GM18907 (cell line): ENCODE measurements around the gene STK32C.
"Not testable (repeated sequence)": the region's sequence is repeated elsewhere in the genome, so short reads cannot be mapped to it uniquely, and the experiment has no call there.

Experiments
- ATAC-seq: cut with Tn5 transposase; IDR thresholded peaks from one replicate; pipeline ENCODE4 v1.9.1; 2021; ENCODE audit warnings: mild to moderate bottlenecking, moderate library complexity; ENCODE audit not compliant: unreplicated experiment

The STK32C gene

GRCh38 chr10:132269266-132270230, 38.2 kb downstream of the STK32C start:
- no peak for ATAC-seq

- not testable (repeated sequence) for ATAC-seq
These were observed 39.8 kb downstream of the STK32C start for GRCh38 chr10:132267916-132268315.

GRCh38 chr10:132266594-132267161, 41.1 kb downstream of the STK32C start:
- no peak for ATAC-seq

GRCh38 chr10:132265890-132266496, 41.8 kb downstream of the STK32C start:
- no peak for ATAC-seq

- ATAC-seq, result no peak
These were observed 42.5 kb downstream of the STK32C start for GRCh38 chr10:132264966-132265889.

GRCh38 chr10:132264306-132264950, 43.3 kb downstream of the STK32C start:
- ATAC-seq, result no peak

- no peak for ATAC-seq
These were observed 43.9 kb downstream of the STK32C start for GRCh38 chr10:132263866-132264265.

- no peak for ATAC-seq
These were observed 47.9 kb downstream of the STK32C start for GRCh38 chr10:132259702-132260482.

GRCh38 chr10:132258423-132258822, 49.3 kb downstream of the STK32C start:
- ATAC-seq, result no peak

- no peak for ATAC-seq
These were observed 49.8 kb downstream of the STK32C start for GRCh38 chr10:132257907-132258306.

- ATAC-seq, result no peak
These were observed 50.5 kb downstream of the STK32C start for GRCh38 chr10:132257271-132257670.

- no peak for ATAC-seq
These were observed 50.9 kb downstream of the STK32C start for GRCh38 chr10:132256866-132257265.

- ATAC-seq, result no peak
These were observed 52.0 kb downstream of the STK32C start for GRCh38 chr10:132255489-132256344.

GRCh38 chr10:132254841-132255240, 52.9 kb downstream of the STK32C start:
- no peak for ATAC-seq

GRCh38 chr10:132253092-132253687, 54.6 kb downstream of the STK32C start:
- no peak for ATAC-seq

GRCh38 chr10:132252412-132252811, 55.3 kb downstream of the STK32C start:
- ATAC-seq, result no peak

- no peak for ATAC-seq
These were observed 55.8 kb downstream of the STK32C start for GRCh38 chr10:132251928-132252327.
